Lower leg skin (tissue), 3 donors: ENCODE data around the gene UCKL1.

Experiments
- CTCF ChIP-seq, 3 donors: fragments of 450-650 bp; IDR thresholded peaks; one replicate each; pipeline ENCODE4 v1.5.1; 2016; ENCODE audit warnings: antibody characterized with exemption in 3 of 3, mild to moderate bottlenecking in 3 of 3, moderate library complexity in 2 of 3
- POLR2A ChIP-seq, 2 donors: fragments of 450-650 bp; IDR thresholded peaks; one replicate each; pipeline ENCODE4 v1.6.1; 2016 to 2017; ENCODE audit warnings: antibody characterized with exemption in 2 of 2, mild to moderate bottlenecking in 1 of 2, moderate library complexity in 1 of 2

DNA sequence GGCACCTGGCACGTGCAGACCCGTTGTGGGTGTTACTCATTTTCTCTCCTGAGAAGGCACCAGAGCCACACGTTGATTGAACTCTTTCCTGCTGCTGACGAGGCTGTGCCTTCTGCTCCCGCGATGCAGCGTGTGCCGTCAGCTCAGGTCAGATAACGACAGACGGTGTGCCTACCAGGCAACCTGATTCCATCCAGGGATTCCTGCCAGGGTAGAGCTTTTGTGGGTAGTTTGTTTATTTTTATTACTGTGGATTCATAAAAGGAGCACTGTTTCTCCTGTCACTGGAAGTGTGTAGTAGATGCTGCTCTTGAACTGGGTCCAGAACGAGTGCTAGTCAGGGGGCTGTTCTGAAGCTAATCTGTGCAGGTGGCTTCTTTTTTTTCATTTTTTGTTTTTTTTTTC lies 45.4 kb upstream of the UCKL1 start:
- no peak for TF ChIP-seq POLR2A (IDR thresholded peaks at IDR 0.05)
- TF ChIP-seq CTCF (IDR thresholded peaks at IDR 0.05) = no peak
